ENCODE results near the gene SFSWAP. TPM values are rescaled to one million over a fixed set of nuclear protein-coding genes. Genes with fewer than 3 reads are reported as not detected.

The SFSWAP gene
- polyA plus RNA-seq, 1 donor from 2014 or later, result 56.6 TPM

DNA sequence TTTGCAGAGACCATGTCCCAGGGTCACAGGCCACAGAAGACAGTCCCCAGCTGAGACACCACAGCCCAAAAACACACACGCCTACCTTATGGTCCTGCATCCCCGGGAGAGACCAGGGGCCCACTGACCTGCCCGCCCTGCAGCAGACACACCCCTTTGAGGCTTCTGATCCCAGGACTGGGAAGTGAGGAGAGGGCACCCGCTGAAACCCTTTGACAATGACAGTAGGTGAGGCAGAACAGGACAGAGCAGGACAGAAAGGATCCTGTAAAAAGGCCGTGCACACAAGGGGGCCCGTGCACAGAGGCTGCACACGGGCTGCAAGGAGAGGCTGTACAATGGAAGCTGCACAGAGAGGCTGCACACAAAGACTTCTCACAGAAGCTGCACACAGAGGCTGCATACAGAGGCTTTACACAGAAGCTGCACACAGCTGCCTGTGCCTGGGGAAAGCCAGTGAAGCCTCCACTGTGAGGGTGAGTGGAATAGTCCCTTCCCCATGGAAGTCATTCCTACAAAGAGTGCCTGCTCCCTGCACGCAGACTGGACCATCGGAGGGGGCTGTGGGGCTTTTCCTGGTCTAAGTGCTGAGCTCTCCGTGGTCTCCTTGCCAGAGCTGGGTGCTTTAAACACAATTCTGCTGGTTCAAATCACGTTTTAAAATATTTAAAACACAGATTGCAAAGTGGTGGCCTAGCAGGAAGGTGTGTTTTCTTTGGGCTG, 16.6 kb upstream of the SFSWAP start:
- Histone ChIP-seq H3K9ac (ENCODE audit: low read length) (no peak overlapping the region), H3K9me2 (ENCODE audit: insufficient read depth, low read length) (no peaks in the 10 kb centered on the region), H4K20me1 (ENCODE audit: insufficient read depth) (no peaks in the 10 kb centered on the region), H3F3A (ENCODE audit: insufficient read depth, low read length, poor library complexity, severe bottlenecking) (no peaks in the 10 kb centered on the region), H3K27ac (ENCODE audit: low read length) (no peak overlapping the region), H3K4me2 (ENCODE audit: low read length) (no peak overlapping the region), H2AFZ (ENCODE audit: low read depth, low read length) (no peak overlapping the region), H3K36me3 (ENCODE audit: insufficient read depth, low read length) (no peaks in the 10 kb centered on the region), H3K27me3 (ENCODE audit: insufficient read depth, low read depth, low read length) (no peaks in the 10 kb centered on the region), H3K79me2 (replicated peaks; ENCODE audit: insufficient read depth, low read length) (no peaks in the 10 kb centered on the region), H3K9me3 (ENCODE audit: low read length) (no peaks in the 10 kb centered on the region), H3K4me3 (ENCODE audit: low read length) (no peak overlapping the region)
- TF ChIP-seq POLR2AphosphoS5 (IDR thresholded peaks at IDR 0.05), result no peak
- TF ChIP-seq TAF1 (IDR thresholded peaks at IDR 0.05; ENCODE audit: low read depth), result no peak
- TF ChIP-seq EZH2 (IDR thresholded peaks at IDR 0.05; ENCODE audit: borderline replicate concordance, insufficient read depth, low read length, poor library complexity, severe bottlenecking), result no peak
- TF ChIP-seq, protein P1, sequence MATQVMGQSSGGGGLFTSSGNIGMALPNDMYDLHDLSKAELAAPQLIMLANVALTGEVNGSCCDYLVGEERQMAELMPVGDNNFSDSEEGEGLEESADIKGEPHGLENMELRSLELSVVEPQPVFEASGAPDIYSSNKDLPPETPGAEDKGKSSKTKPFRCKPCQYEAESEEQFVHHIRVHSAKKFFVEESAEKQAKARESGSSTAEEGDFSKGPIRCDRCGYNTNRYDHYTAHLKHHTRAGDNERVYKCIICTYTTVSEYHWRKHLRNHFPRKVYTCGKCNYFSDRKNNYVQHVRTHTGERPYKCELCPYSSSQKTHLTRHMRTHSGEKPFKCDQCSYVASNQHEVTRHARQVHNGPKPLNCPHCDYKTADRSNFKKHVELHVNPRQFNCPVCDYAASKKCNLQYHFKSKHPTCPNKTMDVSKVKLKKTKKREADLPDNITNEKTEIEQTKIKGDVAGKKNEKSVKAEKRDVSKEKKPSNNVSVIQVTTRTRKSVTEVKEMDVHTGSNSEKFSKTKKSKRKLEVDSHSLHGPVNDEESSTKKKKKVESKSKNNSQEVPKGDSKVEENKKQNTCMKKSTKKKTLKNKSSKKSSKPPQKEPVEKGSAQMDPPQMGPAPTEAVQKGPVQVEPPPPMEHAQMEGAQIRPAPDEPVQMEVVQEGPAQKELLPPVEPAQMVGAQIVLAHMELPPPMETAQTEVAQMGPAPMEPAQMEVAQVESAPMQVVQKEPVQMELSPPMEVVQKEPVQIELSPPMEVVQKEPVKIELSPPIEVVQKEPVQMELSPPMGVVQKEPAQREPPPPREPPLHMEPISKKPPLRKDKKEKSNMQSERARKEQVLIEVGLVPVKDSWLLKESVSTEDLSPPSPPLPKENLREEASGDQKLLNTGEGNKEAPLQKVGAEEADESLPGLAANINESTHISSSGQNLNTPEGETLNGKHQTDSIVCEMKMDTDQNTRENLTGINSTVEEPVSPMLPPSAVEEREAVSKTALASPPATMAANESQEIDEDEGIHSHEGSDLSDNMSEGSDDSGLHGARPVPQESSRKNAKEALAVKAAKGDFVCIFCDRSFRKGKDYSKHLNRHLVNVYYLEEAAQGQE (IDR thresholded peaks at IDR 0.05; ENCODE audit: borderline replicate concordance), result no peak
- TF ChIP-seq, protein P2, sequence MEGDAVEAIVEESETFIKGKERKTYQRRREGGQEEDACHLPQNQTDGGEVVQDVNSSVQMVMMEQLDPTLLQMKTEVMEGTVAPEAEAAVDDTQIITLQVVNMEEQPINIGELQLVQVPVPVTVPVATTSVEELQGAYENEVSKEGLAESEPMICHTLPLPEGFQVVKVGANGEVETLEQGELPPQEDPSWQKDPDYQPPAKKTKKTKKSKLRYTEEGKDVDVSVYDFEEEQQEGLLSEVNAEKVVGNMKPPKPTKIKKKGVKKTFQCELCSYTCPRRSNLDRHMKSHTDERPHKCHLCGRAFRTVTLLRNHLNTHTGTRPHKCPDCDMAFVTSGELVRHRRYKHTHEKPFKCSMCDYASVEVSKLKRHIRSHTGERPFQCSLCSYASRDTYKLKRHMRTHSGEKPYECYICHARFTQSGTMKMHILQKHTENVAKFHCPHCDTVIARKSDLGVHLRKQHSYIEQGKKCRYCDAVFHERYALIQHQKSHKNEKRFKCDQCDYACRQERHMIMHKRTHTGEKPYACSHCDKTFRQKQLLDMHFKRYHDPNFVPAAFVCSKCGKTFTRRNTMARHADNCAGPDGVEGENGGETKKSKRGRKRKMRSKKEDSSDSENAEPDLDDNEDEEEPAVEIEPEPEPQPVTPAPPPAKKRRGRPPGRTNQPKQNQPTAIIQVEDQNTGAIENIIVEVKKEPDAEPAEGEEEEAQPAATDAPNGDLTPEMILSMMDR (IDR thresholded peaks at IDR 0.05; ENCODE audit: poor library complexity, severe bottlenecking), result no peak
- TF ChIP-seq RAD21 (conservative IDR thresholded peaks at IDR 0.05), result no peak
- no peak for TF ChIP-seq EP300 (conservative IDR thresholded peaks at IDR 0.05; ENCODE audit: poor library complexity, severe bottlenecking)
- no peak for TF ChIP-seq SMC3 (conservative IDR thresholded peaks at IDR 0.05; ENCODE audit: poor library complexity)
- no peak for TF ChIP-seq MXI1 (conservative IDR thresholded peaks at IDR 0.05; ENCODE audit: poor library complexity, severe bottlenecking)

DNA sequence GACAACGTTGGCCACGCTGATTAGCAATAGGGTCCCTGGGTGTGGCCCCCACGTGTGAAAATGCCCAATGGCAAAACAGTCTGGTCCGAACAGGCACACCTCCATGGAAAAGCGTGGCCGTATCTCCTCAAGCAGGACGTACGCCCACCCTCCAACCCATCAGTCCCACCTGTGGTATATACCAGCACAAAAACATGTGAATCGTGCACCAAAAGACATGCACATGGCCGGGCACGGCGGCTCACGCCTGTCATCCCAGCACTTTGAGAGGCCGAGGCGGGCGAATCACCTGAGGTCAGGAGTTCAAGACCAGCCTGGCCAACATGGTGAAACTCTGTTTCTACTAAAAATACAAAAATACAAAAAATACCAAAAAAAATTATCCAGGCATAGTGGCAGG, 14.9 kb upstream of the SFSWAP start:
- no peak overlapping the region for H3K4me3 ChIP-seq (ENCODE audit: low read length)
- no peaks in the 10 kb centered on the region for H3K79me2 ChIP-seq (replicated peaks; ENCODE audit: insufficient read depth, low read length)
- H3K4me2 ChIP-seq (ENCODE audit: low read length), result no peak overlapping the region
- H3F3A ChIP-seq (ENCODE audit: insufficient read depth, low read length, poor library complexity, severe bottlenecking), result no peaks in the 10 kb centered on the region
- H3K9me2 ChIP-seq (ENCODE audit: insufficient read depth, low read length), result no peaks in the 10 kb centered on the region
- H3K27me3 ChIP-seq (ENCODE audit: insufficient read depth, low read depth, low read length), result no peaks in the 10 kb centered on the region
- no peak overlapping the region for H3K27ac ChIP-seq (ENCODE audit: low read length)
- no peak overlapping the region for H3K9ac ChIP-seq (ENCODE audit: low read length)
- H4K20me1 ChIP-seq (ENCODE audit: insufficient read depth), result no peaks in the 10 kb centered on the region
- no peak overlapping the region for H2AFZ ChIP-seq (ENCODE audit: low read depth, low read length)
- no peaks in the 10 kb centered on the region for H3K36me3 ChIP-seq (ENCODE audit: insufficient read depth, low read length)
- no peak for TF ChIP-seq MXI1 (conservative IDR thresholded peaks at IDR 0.05; ENCODE audit: poor library complexity, severe bottlenecking)
- no peak for TF ChIP-seq POLR2AphosphoS5 (IDR thresholded peaks at IDR 0.05)
- no peak for TF ChIP-seq RAD21 (conservative IDR thresholded peaks at IDR 0.05)
- no peak for TF ChIP-seq TAF1 (IDR thresholded peaks at IDR 0.05; ENCODE audit: low read depth)
- TF ChIP-seq EP300 (conservative IDR thresholded peaks at IDR 0.05; ENCODE audit: poor library complexity, severe bottlenecking), result no peak
- TF ChIP-seq, protein P1 (IDR thresholded peaks at IDR 0.05; ENCODE audit: borderline replicate concordance), result no peak
- TF ChIP-seq, protein P2 (IDR thresholded peaks at IDR 0.05; ENCODE audit: poor library complexity, severe bottlenecking), result no peak
- no peak for TF ChIP-seq EZH2 (IDR thresholded peaks at IDR 0.05; ENCODE audit: borderline replicate concordance, insufficient read depth, low read length, poor library complexity, severe bottlenecking)
- no peak for TF ChIP-seq SMC3 (conservative IDR thresholded peaks at IDR 0.05; ENCODE audit: poor library complexity)
- no peaks in the 10 kb centered on the region for H3K9me3 ChIP-seq (ENCODE audit: low read length)

Measured in neural cell (in vitro differentiated cells).